Kidney epithelial cell (primary cell): ENCODE data around the gene PCSK5. TPM values are rescaled to one million over a fixed set of nuclear protein-coding genes. Genes with fewer than 3 reads are reported as not detected.

Source experiments
- DNase-seq: peaks from one replicate; pipeline ENCODE4 v3.0.0-alpha.2; 2010; ENCODE audit warnings: low read depth
- H3K27me3 ChIP-seq: 2 replicates; pipeline ENCODE4 v1.6.0; 2011; ENCODE audit warnings: low read length; ENCODE audit not compliant: control insufficient read depth, insufficient read depth
- H3K36me3 ChIP-seq: 2 replicates; pipeline ENCODE4 v1.5.1; 2011; ENCODE audit warnings: low read length; ENCODE audit not compliant: control insufficient read depth, insufficient read depth
- H3K4me3 ChIP-seq: 2 replicates; pipeline ENCODE4 v1.5.1; 2011; ENCODE audit warnings: low read depth, mild to moderate bottlenecking, control low read depth, low read length
- total RNA-seq: library from RNA; depleted of rRNA; stranded (reverse); fragments of >200 nt; gene quantifications from 2 replicates; pipeline ENCODE4 v1.2.3, GENCODE V29; 2015
- TF ChIP-seq, protein P1 (sequence below): IDR thresholded peaks from 2 replicates; pipeline ENCODE4 v1.5.1; 2011; ENCODE audit warnings: mild to moderate bottlenecking, moderate library complexity, low read length, control low read depth, inconsistent platforms; ENCODE audit not compliant: insufficient read depth, poor library complexity, severe bottlenecking

The PCSK5 gene
- total RNA-seq, 1 donor from 2014 or later = 3.8 TPM

DNA sequence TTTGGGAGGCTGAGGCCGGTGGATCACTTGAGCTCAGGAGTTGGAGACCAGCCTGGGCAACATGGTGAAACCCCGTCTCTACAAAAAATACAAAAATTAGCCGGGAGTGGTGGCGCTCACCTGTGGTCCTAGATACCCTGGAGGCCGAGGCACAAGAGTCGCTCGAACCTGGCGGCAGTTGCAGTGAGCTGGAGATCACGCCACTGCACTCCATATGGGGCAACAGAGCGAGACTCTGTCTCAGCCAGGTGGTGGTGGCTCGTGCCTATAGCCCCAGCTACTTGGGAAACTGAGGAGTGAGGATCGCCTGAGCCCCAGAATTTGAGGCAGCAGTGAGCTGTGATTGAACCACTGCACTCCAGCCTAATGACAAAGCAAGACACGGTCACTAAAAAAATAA, 506.1 kb downstream of the PCSK5 start:
- H3K36me3 ChIP-seq = no peaks in the 10 kb centered on the region
- DNase-seq = no peak
- no peak overlapping the region for H3K4me3 ChIP-seq
- no peaks in the 10 kb centered on the region for H3K27me3 ChIP-seq
- TF ChIP-seq, protein P1, sequence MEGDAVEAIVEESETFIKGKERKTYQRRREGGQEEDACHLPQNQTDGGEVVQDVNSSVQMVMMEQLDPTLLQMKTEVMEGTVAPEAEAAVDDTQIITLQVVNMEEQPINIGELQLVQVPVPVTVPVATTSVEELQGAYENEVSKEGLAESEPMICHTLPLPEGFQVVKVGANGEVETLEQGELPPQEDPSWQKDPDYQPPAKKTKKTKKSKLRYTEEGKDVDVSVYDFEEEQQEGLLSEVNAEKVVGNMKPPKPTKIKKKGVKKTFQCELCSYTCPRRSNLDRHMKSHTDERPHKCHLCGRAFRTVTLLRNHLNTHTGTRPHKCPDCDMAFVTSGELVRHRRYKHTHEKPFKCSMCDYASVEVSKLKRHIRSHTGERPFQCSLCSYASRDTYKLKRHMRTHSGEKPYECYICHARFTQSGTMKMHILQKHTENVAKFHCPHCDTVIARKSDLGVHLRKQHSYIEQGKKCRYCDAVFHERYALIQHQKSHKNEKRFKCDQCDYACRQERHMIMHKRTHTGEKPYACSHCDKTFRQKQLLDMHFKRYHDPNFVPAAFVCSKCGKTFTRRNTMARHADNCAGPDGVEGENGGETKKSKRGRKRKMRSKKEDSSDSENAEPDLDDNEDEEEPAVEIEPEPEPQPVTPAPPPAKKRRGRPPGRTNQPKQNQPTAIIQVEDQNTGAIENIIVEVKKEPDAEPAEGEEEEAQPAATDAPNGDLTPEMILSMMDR = no peak

DNA sequence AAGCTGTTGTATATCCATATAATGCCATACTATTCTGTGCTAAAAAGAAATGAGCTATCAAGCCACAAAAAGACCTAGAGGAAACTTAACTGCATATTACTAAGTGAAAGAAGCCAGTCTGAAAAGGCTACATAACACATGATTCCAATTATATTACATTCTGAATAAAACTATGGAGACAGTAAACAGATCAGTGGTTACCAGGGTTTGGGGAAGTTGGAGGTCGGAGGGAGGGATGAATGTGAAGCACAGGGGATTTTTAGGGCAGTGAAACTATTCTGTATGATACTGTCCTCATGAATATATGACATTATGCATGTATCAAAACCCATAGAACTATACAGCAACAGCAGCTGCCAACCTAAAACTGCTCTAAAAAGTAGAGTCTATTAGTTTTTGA, 509.4 kb downstream of the PCSK5 start:
- H3K36me3 ChIP-seq = no peaks in the 10 kb centered on the region
- H3K27me3 ChIP-seq = no peaks in the 10 kb centered on the region
- no peak overlapping the region for H3K4me3 ChIP-seq
- no peak for DNase-seq
- TF ChIP-seq, protein P1 = no peak

DNA sequence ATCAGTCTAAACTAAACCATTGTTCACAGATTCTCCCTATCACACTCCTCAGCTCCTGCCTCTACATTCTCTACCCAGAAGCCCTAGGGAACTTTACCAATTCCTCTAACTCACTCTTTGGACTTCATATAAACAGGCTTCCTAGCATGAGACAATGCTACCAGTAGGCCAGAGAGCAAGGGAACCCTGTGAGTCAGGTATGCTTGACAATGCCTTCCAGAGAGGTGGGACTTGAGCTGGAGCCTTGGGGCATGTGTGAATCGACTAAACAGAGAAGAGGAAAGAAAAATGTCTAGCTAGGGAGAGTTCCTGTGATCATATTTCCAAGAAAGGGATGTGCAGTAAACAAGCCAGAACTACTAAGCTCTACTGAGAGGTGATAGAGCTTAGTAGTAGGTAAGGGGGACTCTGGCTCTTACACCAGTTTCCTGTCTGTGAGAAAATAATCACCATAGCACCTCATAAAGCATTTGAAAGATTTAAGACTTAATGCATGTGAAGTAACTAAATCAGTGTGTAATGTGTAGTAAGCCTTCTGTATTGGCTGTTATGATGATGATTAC, 510.1 kb downstream of the PCSK5 start:
- DNase-seq = no peak
- Histone ChIP-seq H3K27me3 (no peaks in the 10 kb centered on the region), H3K36me3 (no peaks in the 10 kb centered on the region), H3K4me3 (no peak overlapping the region)
- TF ChIP-seq, protein P1 = no peak

DNA sequence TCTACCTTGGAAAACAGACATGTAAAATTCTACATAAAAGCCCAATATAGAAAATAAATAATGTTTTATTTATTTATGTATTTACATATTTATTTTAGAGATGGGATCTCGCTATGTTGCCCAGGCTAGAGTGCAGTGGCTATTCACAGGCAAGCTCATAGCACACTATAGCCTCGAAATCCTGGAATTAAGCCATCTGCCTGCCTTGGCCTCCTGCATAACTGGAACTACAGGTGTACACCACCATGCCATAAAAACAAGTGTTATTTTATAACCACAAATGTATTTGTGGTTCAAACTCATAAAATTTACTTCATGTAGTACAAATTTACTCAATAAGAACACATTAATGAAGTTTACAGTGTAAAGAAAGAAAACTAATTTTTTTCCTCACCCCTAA, 510.7 kb downstream of the PCSK5 start:
- TF ChIP-seq, protein P1 = no peak
- Histone ChIP-seq H3K36me3 (no peaks in the 10 kb centered on the region), H3K27me3 (no peaks in the 10 kb centered on the region)

DNA sequence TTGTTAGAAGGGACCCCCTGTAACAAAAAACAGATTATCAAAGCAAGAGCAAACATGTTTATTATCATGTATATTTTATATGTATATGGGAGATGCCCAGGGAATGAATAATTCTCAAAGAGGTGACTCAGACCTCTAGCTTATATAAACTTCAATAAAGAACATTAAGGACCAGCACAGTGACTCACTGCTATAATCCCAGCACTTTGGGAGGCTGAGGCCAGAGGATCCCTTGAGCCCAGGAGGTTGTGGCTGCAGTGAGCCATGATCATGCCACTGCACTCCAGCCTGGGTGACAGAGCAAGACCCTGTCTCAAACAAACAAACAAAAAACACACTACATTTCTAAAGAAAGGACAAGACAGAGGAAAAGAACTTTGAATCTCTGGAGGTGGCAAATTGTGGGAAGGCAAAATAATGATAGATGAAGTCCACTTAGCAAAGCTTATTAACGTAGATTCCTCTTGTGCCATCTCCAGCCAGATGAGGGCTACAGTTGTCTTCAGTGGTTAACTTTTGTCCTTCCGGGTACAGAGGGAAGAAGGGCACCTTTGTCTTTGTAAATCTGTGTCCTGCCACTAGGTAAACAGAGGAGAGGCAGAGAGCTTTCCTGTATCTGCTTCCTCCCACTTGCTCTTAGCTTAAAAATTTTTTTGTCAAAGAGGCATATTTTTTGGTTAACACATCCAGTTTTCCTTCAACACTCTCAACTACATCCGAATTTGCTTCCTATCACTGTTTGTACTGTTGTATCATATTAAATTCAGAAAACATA, 511.3 kb downstream of the PCSK5 start:
- Histone ChIP-seq H3K4me3 (no peak overlapping the region), H3K36me3 (no peaks in the 10 kb centered on the region), H3K27me3 (no peaks in the 10 kb centered on the region)
- no peak for DNase-seq
- TF ChIP-seq, protein P1 = no peak

More for the DNA sequence above, 510.7 kb downstream of the PCSK5 start:
- no peak for DNase-seq
- no peak overlapping the region for H3K4me3 ChIP-seq
